ENCODE measurements around the gene P2RY10.
"Not testable (repeated sequence)": the region's sequence is repeated elsewhere in the genome, so short reads cannot be mapped to it uniquely, and the experiment has no call there.

The P2RY10 gene, protein sequence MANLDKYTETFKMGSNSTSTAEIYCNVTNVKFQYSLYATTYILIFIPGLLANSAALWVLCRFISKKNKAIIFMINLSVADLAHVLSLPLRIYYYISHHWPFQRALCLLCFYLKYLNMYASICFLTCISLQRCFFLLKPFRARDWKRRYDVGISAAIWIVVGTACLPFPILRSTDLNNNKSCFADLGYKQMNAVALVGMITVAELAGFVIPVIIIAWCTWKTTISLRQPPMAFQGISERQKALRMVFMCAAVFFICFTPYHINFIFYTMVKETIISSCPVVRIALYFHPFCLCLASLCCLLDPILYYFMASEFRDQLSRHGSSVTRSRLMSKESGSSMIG

DNA sequence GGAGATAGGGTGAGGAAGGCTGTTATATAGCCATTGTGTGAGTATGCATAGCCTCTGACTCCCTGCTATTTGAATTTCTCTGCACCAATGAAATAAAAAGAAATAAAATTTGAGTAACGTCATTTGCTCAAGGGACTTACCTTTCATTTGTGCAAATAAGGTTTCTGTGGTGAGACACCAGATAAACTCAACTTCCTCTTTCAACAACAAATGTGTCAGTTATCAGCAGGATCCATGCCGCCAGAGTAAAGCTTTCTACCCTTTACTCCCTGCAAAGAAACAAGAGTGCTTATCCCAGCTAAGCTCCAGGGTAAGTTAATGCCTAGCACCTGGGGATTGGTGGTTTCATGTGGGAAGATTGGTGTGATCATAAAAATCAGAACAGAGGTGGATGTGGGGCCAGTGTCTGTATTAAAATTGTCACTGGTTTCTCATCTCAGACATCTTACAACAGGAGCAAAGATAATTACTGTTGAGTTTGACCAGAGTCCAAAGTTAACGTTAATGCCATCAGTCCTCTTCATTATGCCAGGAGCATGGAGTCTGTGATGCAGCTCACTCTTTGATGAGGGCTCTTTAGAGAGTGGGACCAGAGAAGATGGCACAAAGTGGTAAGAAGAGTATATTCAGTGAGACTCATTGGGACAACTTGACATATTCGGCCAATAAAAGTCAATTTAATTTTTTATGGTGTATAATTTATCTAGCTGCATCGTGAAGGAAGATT is at the start of gene P2RY10:
Gene P2RY10 (plus strand): TSS at position 206 of the 727 bp plus-strand sequence. CDS start 15,130 bp downstream, outside the sequence.
- no peak for DNase-seq (ENCODE audit: low read depth, low spot score)

- DNase-seq (ENCODE audit: low read depth, low spot score) = no peak
Observed at GRCh38 chrX:78922754-78923153, 22.4 kb upstream of the P2RY10 start.

DNA sequence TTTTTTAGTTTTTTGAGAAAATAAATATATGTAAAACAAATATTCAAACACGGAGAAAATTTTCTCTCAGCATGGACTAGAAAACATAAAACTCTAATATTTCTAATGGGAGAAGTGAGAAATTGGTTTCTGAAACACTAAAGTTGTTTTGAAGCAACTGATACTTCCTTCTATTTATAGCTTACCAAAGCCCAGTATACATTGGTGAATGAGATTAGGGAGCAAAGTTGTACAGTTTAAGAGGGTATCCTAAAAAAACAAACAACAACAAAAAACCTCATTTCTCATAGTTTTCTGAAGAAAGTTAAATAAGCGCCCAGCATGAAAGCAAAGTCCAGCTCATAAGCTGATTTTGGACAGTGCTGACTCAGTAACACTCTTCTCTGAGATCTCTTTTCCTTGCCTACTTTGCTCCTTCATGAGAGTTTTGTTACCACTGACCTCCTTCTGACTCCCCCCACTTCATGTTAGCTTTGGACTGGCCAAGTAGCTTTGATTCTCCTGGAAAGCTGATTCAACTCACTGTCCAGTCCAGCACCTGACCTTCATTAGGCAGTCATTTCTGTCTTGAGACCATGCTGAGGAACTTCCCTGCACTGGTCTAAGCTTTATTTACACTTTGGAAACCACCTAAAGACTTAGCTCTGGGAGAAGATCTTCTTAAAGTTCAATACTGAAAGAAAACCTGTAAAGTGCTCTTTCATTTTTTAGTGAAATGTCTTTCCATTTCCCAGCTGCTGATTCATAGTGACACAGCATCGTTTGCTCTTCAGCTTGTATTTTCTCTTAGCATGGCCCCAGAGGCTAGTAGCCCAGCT is 21.8 kb upstream of the P2RY10 start:
- DNase-seq (ENCODE audit: low read depth, low spot score) = no peak

- no peak for DNase-seq (ENCODE audit: low read depth, low spot score)
Observed at GRCh38 chrX:78931814-78932213, 13.4 kb upstream of the P2RY10 start.

DNA sequence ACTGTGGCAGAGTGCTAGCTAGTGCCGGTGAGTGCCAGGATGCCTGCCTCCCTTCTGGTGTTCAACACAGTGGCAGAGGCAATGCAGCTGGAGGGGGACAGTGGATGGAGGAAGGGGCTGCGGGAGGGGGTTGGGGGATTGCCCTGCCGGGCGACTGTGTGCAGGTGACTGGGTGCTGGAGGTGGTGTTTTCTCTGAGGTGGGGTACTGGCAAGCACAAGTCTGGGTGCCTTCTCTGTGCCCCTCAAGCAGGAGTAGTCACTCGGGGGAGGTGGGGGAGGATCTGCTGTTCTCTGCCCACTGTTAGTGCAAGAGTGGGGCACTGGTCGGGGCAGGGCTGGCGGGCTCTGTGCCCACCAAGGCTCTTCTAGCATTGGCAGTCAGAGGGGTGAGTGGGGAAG is 10.3 kb upstream of the P2RY10 start:
- no peak for DNase-seq (ENCODE audit: low read depth, low spot score)

DNA sequence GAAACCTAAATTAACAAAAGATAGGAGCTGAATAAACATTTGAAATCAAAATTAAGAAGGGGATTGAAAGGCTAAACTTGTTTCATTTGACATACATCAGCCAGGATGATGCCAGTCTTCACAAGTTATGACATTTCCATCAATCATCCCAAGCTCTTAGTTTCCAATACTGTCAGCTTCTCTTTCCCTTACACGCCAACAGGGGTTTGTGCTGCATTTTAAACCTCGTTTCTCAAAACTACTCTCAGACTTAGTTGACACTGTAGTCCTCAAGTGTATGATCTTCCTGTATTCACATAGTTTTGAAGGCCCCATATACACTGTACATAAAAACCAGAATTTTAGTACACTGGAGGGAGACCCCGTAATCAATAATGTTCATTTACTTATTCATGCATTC is 840 bp upstream of the P2RY10 start:
- DNase-seq (ENCODE audit: low read depth, low spot score) = no peak

DNA sequence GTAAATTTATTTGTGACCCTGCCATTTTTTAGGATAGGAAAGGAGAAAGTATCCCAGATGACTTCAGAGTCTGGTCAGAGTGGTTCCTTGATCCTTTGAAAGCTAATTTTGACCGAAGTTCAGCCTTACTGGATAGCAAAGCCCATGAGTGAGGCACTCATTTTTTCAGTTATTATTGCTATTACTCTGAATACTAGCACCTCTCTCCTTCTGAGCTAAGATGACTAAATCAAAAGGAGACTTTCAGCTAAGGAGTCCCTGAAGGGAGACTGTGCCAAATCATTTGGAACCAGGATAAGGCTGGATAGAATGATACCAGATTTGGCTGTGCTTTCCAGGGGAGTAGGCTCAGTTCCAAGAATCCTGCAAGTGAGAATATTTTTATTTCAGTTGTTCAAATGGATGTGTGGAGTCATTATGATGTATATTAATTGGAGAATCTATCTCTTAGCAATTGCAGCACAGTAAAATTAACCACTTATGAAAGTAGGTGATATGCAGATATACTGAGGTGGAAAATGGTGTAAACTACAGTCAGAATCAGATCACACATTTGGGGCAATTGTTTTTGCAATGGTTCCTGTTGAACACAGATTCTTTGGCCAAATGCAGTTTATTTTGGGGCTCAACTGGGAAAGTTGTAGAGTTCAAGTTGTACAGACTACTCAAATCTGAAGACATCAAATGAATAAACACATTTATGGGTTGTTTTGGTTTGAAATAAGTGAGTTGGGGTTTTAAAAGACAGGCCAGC is 1.2 kb downstream of the P2RY10 start:
- no peak for DNase-seq (ENCODE audit: low read depth, low spot score)

DNA sequence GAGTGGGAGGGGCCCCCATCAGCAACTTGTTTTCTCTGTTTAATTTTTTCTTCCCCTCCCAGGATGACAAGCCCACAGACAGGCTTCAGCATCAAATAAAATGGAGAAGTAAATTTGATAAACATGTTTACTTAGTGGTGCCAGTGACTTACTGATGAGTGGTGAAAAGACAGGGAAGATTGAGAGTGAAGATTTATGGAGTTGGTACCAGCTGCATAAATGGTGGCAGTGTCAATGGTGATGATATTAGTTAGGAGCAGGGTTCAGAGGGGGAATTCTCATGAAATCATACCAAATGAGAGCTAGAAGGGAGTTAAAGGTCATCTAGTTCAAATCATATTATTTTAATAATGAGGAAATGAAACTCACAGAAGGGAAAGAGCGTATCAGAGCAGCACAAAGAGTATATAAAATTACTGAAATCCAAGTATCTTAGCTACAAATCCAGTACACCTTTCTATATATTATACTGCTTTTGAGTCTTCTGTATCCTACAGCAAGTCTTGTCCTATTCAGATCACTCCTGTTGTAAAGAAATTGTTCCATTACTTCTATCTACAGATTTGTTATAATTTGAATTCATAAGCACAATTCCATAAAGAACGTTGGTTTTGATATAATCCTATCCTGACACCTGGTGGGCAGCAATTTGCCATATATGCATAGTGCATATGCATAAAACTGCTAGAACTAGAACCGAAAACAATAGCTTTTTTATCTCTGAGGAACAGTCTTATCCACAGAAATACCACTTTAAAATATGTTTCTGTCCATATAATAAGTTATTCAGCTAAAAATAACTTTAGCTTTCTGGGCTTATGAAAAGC is 5.0 kb downstream of the P2RY10 start:
- no peak for DNase-seq (ENCODE audit: low read depth, low spot score)

DNA sequence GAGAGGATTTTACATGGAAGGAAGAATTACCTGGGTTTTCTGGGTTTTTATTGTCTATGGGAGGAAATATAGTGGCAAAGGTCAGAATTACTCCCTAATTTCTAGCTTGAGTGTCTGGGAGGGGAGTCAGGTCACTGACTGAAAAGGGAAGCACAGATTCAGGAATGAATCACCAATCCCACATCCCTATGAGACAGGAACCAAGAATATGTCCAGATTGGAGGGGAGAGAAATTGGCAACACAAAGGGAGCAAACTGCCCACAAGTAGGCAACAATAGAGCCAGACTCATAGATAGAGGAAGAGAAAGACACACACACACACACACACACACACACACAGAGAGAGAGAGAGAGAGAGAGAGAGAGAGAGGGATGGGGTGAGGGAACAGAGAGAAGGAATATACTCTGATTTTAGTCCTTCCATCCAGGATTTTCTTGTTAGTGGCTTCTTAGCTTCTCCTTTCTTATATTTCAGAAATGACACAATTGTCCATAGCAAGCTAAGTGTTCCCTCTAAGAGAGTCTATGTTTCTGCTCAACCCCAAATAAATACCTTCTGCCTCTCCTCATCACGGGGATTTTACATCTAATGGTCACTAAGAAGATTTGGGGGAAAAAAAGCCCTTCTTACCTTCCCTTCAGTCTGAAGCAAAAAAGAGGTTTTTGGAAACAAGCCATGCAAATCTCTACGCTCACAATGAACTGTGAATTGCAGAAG is 12.0 kb downstream of the P2RY10 start:
- no peak for DNase-seq (ENCODE audit: low read depth, low spot score)

- no peak for DNase-seq (ENCODE audit: low read depth, low spot score)
Observed at GRCh38 chrX:78957768-78958130, 12.6 kb downstream of the P2RY10 start.

DNA sequence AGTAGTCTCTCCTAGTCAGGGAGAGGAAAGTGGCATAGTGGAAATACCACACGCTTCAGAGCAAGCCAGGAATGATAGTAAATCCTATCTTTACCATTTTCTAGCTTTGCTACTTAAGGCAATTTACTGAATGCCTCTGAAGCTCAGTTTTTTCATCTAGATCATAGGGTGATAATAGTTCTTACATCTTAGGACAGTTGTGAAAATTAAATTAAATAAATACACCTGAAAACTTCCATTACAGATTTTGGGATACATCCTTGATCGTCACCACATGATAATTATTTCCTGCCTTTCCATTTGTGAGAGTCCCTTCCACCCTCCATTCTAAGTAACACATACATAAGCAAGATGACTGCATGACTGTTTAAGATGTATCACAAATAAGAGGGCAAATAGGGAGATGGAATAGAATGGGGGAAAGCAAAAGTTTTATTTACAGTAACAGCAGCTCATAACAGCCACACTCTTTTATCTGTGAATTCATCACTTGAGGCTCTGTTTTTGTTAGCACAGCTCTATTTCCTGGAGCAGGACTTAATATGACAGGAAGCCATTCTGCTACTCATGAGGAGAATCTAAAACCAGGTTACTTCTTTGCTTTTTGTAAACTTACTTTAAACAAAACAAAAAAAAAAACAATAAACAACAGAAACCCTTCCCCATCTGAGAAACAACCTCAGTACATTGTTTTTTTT is 13.4 kb downstream of the P2RY10 start:
- DNase-seq (ENCODE audit: low read depth, low spot score) = no peak

GRCh38 chrX:78960888-78961287 is 15.7 kb downstream of the P2RY10 start:
- DNase-seq (ENCODE audit: low read depth, low spot score) = no peak

- no peak for DNase-seq (ENCODE audit: low read depth, low spot score)
Observed at GRCh38 chrX:78964598-78964997, 19.4 kb downstream of the P2RY10 start.

- DNase-seq (ENCODE audit: low read depth, low spot score) = no peak
Observed at GRCh38 chrX:78979789-78980464, 34.7 kb downstream of the P2RY10 start.

GRCh38 chrX:78989349-78989748 is 44.2 kb downstream of the P2RY10 start:
- no peak for DNase-seq (ENCODE audit: low read depth, low spot score)

DNA sequence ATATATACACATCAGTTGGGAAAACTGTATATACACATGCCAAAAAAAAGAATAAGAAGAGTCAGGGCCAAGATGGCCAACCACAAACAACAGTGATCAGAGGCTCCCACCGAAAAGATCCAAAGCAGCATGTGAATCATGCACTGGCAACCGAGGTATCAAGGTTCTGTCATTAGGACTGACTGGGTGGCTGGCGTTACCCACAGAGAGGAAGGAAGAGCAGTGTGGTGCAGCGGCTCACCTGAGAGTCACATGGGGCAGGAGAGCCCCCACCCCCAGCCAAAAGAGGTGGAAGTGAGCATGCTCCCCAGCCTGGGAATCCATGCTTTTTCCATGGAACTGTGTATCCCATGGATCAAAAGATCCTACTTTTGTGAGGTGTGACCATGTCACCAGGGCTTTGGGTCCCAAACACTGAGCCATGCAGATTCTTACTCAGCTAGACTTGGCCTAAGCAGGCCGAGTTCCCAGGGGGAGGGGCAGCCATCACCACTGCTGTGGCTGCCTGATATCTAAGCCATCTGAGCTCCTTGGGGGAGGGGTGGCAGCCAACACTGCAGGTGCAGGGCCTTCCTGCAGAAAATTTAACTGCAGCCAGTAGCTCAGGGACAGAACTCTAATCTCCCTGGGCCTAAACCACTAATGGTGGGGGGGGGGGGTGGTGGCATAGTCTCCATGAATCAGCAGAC is 52.8 kb downstream of the P2RY10 start:
- no peak for DNase-seq (ENCODE audit: low read depth, low spot score)

- not testable (repeated sequence) for DNase-seq (ENCODE audit: low read depth, low spot score)
Observed at GRCh38 chrX:79007540-79007939, 62.3 kb downstream of the P2RY10 start.
